B cell (primary cell): ENCODE data around the gene ADCK2. TPM values are rescaled to one million over a fixed set of nuclear protein-coding genes. Genes with fewer than 3 reads are reported as not detected.

Experiments used
- ATAC-seq: fragments of 200-7000 bp; cut with Tn5 transposase; one replicate; pipeline ENCODE4 v1.10.0; 2021; ENCODE audit warnings: low read depth, mild to moderate bottlenecking, moderate number of reproducible peaks, moderate library complexity
- CTCF ChIA-PET: fragments of 350-600 bp; sonication (Branson Sonifier 250); formaldehyde crosslinking; loops from one replicate; lab custom pipeline; 2021; ENCODE audit warnings: antibody characterized with exemption, inconsistent platforms; lab: Charles Lee
- POLR2A ChIA-PET: fragments of 350-600 bp; sonication (Branson Sonifier 250); formaldehyde crosslinking; loops from one replicate; lab custom pipeline; 2021; ENCODE audit warnings: antibody characterized with exemption; lab: Charles Lee
- DNase-seq: peaks from one replicate; pipeline ENCODE4 v3.0.0; 2013
- H2AFZ ChIP-seq: 2 replicates; pipeline ENCODE4 v1.6.1; 2012; ENCODE audit warnings: mild to moderate bottlenecking, low read depth, low read length; ENCODE audit not compliant: insufficient read depth, poor library complexity, severe bottlenecking
- H3K27ac ChIP-seq, 2 donors: 1 replicate in 1 of 2; 2 replicates in 1 of 2; pipeline ENCODE4 v1.5.1; 2012 to 2013; ENCODE audit warnings: low read length in 2 of 2, mild to moderate bottlenecking in 2 of 2, moderate library complexity in 1 of 2
- H3K27me3 ChIP-seq, 4 experiments: fragments of 200-600 bp in 1 of 4; sonication (generic) in 1 of 4; replicated peaks in 1 of 4; 1 replicate in 2 of 4; 2 replicates in 2 of 4; pipeline versions ENCODE4 v1.6.1 to v1.7.0; 2013 to 2016; ENCODE audit warnings: low read length in 3 of 4, mild to moderate bottlenecking in 2 of 4, mixed read lengths in 1 of 4, moderate library complexity in 1 of 4; ENCODE audit not compliant: insufficient read depth in 4 of 4, control insufficient read depth in 3 of 4; ENCODE audit errors: control extremely low read depth in 1 of 4
- H3K36me3 ChIP-seq, 2 experiments: replicated peaks in 1 of 2; 1 replicate in 1 of 2; 2 replicates in 1 of 2; pipeline versions ENCODE4 v1.6.1 to v1.7.1; 2013; ENCODE audit warnings: low read length in 1 of 2; ENCODE audit not compliant: insufficient read depth in 2 of 2, control insufficient read depth in 1 of 2; ENCODE audit errors: control extremely low read depth in 1 of 2, extremely low read depth in 1 of 2
- H3K4me1 ChIP-seq, 2 donors: fragments of 200-600 bp in 1 of 2; sonication (generic) in 1 of 2; 1 replicate in 1 of 2; 2 replicates in 1 of 2; pipeline versions ENCODE4 v1.5.1 to v1.6.1; 2013 to 2017; ENCODE audit warnings: low read length in 2 of 2; ENCODE audit not compliant: control insufficient read depth in 2 of 2, insufficient read depth in 2 of 2
- H3K4me2 ChIP-seq: replicated peaks from 2 replicates; pipeline ENCODE3; 2012; ENCODE audit warnings: mild to moderate bottlenecking, low read depth, low read length; ENCODE audit not compliant: poor library complexity, severe bottlenecking
- H3K4me3 ChIP-seq, 5 experiments: fragments of 200-600 bp in 1 of 5; sonication (generic) in 1 of 5; 1 replicate in 3 of 5; 2 replicates in 2 of 5; pipeline versions ENCODE4 v1.5.1 to v1.7.0; 2011 to 2016; ENCODE audit warnings: low read length in 4 of 5, mild to moderate bottlenecking in 4 of 5, low read depth in 2 of 5, control low read depth in 1 of 5, moderate library complexity in 1 of 5; ENCODE audit not compliant: insufficient read depth in 1 of 5; ENCODE audit errors: control extremely low read depth in 1 of 5, extremely low read depth in 1 of 5
- H3K79me2 ChIP-seq: fragments of 200-600 bp; sonication (generic); one replicate; pipeline ENCODE4 v1.6.0; 2016; ENCODE audit warnings: low read length; ENCODE audit not compliant: control insufficient read depth, insufficient read depth
- H3K9ac ChIP-seq: fragments of 200-600 bp; sonication (generic); 2 replicates; pipeline ENCODE4 v1.6.1; 2017; ENCODE audit warnings: mild to moderate bottlenecking, low read length, moderate library complexity
- H3K9me3 ChIP-seq, 3 donors: one replicate each; pipeline versions ENCODE4 v1.6.1 to v1.7.1; 2013; ENCODE audit warnings: low read length in 2 of 3; ENCODE audit not compliant: control insufficient read depth in 2 of 3, insufficient read depth in 1 of 3; ENCODE audit errors: control extremely low read depth in 1 of 3
- H4K20me1 ChIP-seq: 2 replicates; pipeline ENCODE4 v1.6.0; 2012; ENCODE audit warnings: mild to moderate bottlenecking, low read length; ENCODE audit not compliant: insufficient read depth, control insufficient read depth, poor library complexity, severe bottlenecking
- H3K27ac Mint-ChIP-seq: one replicate; pipeline ENCODE4 v1.8.0; 2021; ENCODE audit warnings: mixed read lengths
- H3K27me3 Mint-ChIP-seq: one replicate; pipeline ENCODE4 v1.8.0; 2021; ENCODE audit warnings: mixed read lengths
- H3K4me1 Mint-ChIP-seq: one replicate; pipeline ENCODE4 v1.8.0; 2021; ENCODE audit warnings: mixed read lengths
- H3K4me3 Mint-ChIP-seq: one replicate; pipeline ENCODE4 v1.8.0; 2021; ENCODE audit warnings: mixed read lengths
- H3K9me3 Mint-ChIP-seq: one replicate; pipeline ENCODE4 v1.8.0; 2022; ENCODE audit warnings: mixed read lengths; ENCODE audit not compliant: insufficient read depth
- CTCF ChIP-seq: fragments of 200-600 bp; IDR thresholded peaks from one replicate; pipeline ENCODE4 v1.8.0; 2022; ENCODE audit warnings: antibody characterized with exemption, mild to moderate bottlenecking
- EZH2 ChIP-seq: IDR thresholded peaks from 2 replicates; pipeline ENCODE4 v1.6.1; 2012; ENCODE audit warnings: borderline replicate concordance, low read depth, mild to moderate bottlenecking, moderate library complexity, low read length; ENCODE audit not compliant: insufficient read depth, poor library complexity, severe bottlenecking
- WGBS: methylation state at CpG from one replicate; pipeline ENCODE4 v1.1.5; 2013; ENCODE audit warnings: missing lambda C conversion rate; ENCODE audit not compliant: insufficient coverage; 5-methylcytosine and 5-hydroxymethylcytosine counted together
- intact Hi-C: fragments of 100-400 bp; cut with micrococcal nuclease; formaldehyde crosslinking; loops from one replicate; pipeline ENCODE4 v1.10.0; 2022
- polyA plus RNA-seq: library from polyadenylated mRNA; depleted of rRNA; stranded (reverse); fragments of >200 nt; gene quantifications from 2 replicates; pipeline ENCODE4 v1.2.3, GENCODE V29; 2012
- total RNA-seq, 2 donors: library from RNA; stranded (reverse); fragments of 120-200 nt in 1 of 2; gene quantifications; 1 replicate in 1 of 2; 2 replicates in 1 of 2; pipeline versions ENCODE4 v1.2.3 to v1.2.4, GENCODE V29; 2013 to 2022

Gene ADCK2
- total and polyA plus RNA-seq, 2 donors (not counting 1 experiment from before 2014, with no cell fraction given): 13.3 to 32.6 TPM

- Mint-ChIP-seq H3K9me3 (no peaks in the 10 kb centered on the region), H3K4me3 (peak overlapping the region; percentile 99), H3K27me3 (no peaks in the 10 kb centered on the region), H3K27ac (peak overlapping the region; percentile 97), H3K4me1 (peaks cover 36% of the 10 kb centered on the region)
- CTCF ChIA-PET: interaction anchor here (0.6 to 1.8 kb wide), 2 partner anchors 21 to 119 kb away, joined by 3 to 8 read pairs; no protein-coding TSS in a partner anchor
- H3K9me3 ChIP-seq: no peaks in the 10 kb centered on the region
- TF ChIP-seq CTCF: no peak
- TF ChIP-seq EZH2: no peak
- peak overlapping the region; percentile 96 for H2AFZ ChIP-seq
- H3K9ac ChIP-seq: peak overlapping the region; percentile 89
- H3K27ac ChIP-seq: peak overlapping the region; percentile 84
- H3K4me2 ChIP-seq: peak overlapping the region; percentile 83
- peaks cover 14% of the 10 kb centered on the region for H4K20me1 ChIP-seq
- peak; percentile 27 for DNase-seq
- H3K4me3 ChIP-seq: peak overlapping the region; percentile 31 to 97 (median 94)
- WGBS: 39% methylated on average over 21 of the region's 23 CpGs
- H3K27me3 ChIP-seq: no peaks in the 10 kb centered on the region
- intact Hi-C loops: loop anchor here (1.0 to 2.0 kb wide), 4 partner anchors 20 to 318 kb away; partner anchors contain the start of genes MKRN1, MRPS33 and SLC37A3
- H3K36me3 ChIP-seq: peaks cover 0 to 8% of the 10 kb centered on the region in 2 experiments
- ATAC-seq: no peak
- peaks cover 49% of the 10 kb centered on the region for H3K79me2 ChIP-seq
- POLR2A ChIA-PET: interaction anchor here (0.6 to 1.4 kb wide), 4 partner anchors 19 to 218 kb away, joined by 3 to 4 read pairs (median 4); partner anchors contain the start of gene ADCK2
- H3K4me1 ChIP-seq: peaks cover 15 to 21% of the 10 kb centered on the region in 2 donors
Observed at GRCh38 chr7:140696024-140696679, 23.4 kb downstream of the ADCK2 start.
